Duodenal mucosa (tissue), 2 donors: ENCODE data around the gene MAP4K4.

Source experiments
- H3K27ac ChIP-seq: one replicate; pipeline ENCODE4 v1.7.0; 2013; ENCODE audit warnings: low read depth, low read length
- H3K27me3 ChIP-seq, 2 donors: one replicate each; pipeline ENCODE4 v1.7.0; 2013; ENCODE audit warnings: low read length in 2 of 2, control low read depth in 1 of 2; ENCODE audit not compliant: insufficient read depth in 2 of 2, control insufficient read depth in 1 of 2
- H3K36me3 ChIP-seq, 2 donors: one replicate each; pipeline ENCODE4 v1.7.0; 2013; ENCODE audit warnings: low read length in 2 of 2, control low read depth in 1 of 2; ENCODE audit not compliant: insufficient read depth in 2 of 2, control insufficient read depth in 1 of 2
- H3K4me1 ChIP-seq, 2 donors: one replicate each; pipeline ENCODE4 v1.7.0; 2013; ENCODE audit warnings: low read length in 2 of 2, control low read depth in 1 of 2; ENCODE audit not compliant: insufficient read depth in 2 of 2, control insufficient read depth in 1 of 2
- H3K4me3 ChIP-seq, 2 donors: one replicate each; pipeline ENCODE4 v1.7.0; 2013; ENCODE audit warnings: low read length in 2 of 2, low read depth in 1 of 2
- H3K9ac ChIP-seq, 2 donors: one replicate each; pipeline ENCODE4 v1.7.0; 2013; ENCODE audit warnings: low read length in 2 of 2, low read depth in 1 of 2
- H3K9me3 ChIP-seq, 2 donors: one replicate each; pipeline ENCODE4 v1.7.0; 2013; ENCODE audit warnings: low read length in 2 of 2, control low read depth in 1 of 2; ENCODE audit not compliant: control insufficient read depth in 1 of 2

The MAP4K4 gene

DNA sequence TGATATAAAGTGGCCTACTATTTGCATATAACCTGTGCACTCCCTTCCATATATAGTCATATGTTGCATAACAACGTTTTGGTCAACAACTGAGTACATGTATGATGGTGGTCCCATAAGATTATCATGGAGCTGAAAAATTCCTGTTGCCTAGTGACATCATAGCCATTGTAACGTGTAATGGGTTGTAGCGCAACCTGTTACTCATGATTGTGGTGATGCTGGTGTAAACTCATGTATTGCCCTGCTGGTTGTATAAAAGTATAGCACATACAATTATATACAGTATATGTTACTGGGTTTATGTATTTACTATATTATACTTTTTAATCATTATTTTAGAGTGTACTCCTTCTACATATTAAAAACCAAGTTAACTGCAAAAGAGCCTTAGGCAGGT lies 149.5 kb downstream of the MAP4K4 start:
- H3K9ac ChIP-seq, result no peak overlapping the region
- H3K27me3 ChIP-seq, result no peaks in the 10 kb centered on the region
- no peak overlapping the region for H3K27ac ChIP-seq
- H3K4me1 ChIP-seq, result no peaks in the 10 kb centered on the region
- H3K9me3 ChIP-seq, result no peaks in the 10 kb centered on the region
- H3K4me3 ChIP-seq, result no peak overlapping the region
- H3K36me3 ChIP-seq, result peaks cover 17 to 31% of the 10 kb centered on the region in 2 donors

DNA sequence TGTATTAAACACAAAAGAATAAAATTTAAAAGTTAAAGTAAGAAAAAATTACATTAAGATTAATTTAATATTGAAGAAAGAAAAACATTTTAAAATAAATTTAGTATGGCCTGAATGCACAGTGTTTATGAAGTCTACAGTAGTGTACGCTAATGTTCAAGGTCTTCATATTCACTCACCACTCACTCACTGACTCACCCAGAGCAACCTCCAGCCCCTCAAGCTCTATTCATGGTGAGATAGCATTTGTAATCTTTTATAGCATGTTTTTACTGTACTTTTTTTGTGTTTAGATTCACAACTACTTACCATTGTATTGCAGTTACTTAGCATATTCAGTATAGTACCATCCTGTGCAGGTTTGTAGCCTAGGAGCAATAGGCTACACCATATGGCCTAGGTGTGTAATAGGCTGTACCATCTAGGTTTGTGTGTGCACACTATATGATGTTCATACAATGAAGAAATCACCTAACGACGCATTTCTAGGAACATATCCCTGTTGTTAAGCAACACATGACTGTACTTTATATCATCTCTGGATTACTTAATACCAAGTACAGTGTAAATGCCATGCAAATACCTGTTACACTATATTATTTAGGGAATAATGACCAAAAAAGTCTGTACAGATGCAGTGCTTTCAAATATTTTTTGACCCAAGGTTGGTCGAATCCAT lies 150.3 kb downstream of the MAP4K4 start:
- Histone ChIP-seq H3K27ac (no peak overlapping the region), H3K36me3 (peaks cover 9 to 24% of the 10 kb centered on the region in 2 donors), H3K4me1 (no peaks in the 10 kb centered on the region), H3K9ac (no peak overlapping the region), H3K27me3 (no peaks in the 10 kb centered on the region), H3K4me3 (no peak overlapping the region), H3K9me3 (no peaks in the 10 kb centered on the region)

DNA sequence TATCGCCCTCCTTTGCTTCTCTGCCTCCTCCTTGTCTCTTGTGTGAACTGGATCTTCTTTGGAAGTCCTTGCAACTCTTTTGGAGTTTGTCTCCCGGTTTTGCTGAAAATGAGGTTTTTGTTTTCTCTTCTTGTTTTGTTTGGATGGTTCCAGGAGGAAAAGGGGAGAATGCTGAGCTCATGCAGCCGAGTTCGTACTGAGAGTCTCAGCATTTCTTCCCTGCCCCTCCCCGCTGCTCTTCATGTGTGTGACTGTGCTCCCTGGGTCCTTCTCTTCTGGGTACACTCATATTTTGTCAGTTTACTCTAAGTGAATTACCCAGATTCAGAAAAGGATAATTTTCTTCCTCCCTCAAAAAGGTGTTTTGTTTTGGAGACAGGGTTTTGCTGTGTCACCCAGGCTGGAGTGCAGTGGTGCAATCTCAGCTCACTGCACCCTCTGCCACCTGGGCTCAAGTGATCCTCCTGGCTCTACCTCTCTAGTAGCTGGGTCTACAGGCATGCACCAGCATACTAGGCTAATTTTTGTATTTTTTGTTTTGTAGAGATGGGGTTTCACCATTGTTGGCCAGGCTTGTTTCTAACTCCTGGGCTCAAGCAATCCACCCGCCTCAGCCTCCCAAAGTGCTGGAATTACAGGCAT lies 151.4 kb downstream of the MAP4K4 start:
- Histone ChIP-seq H3K9ac (no peak overlapping the region), H3K27ac (no peak overlapping the region), H3K36me3 (peaks cover 6 to 20% of the 10 kb centered on the region in 2 donors), H3K9me3 (no peaks in the 10 kb centered on the region), H3K27me3 (no peaks in the 10 kb centered on the region), H3K4me3 (no peak overlapping the region), H3K4me1 (no peaks in the 10 kb centered on the region)

DNA sequence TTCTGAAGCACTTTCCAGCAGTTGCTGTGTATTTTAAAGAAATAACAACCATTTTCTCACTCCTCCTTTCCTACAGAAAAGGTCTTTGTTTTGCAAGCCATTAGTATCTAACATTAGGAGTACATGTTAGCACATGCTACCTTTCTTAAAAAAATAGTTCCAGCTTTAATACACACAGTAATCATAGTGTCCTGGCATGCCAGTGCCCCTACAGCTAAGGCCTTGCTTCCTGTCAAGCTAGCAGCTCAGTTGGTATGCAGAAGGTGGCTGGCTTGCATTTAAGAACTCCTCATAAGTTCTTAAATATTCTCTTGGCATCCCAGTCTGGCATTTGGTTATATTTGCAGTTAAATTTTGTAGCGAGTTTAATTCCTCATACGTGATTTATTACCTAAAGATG lies 152.9 kb downstream of the MAP4K4 start:
- H3K9ac ChIP-seq, result no peak overlapping the region
- H3K4me3 ChIP-seq, result no peak overlapping the region
- no peaks in the 10 kb centered on the region for H3K9me3 ChIP-seq
- no peaks in the 10 kb centered on the region for H3K27me3 ChIP-seq
- H3K27ac ChIP-seq, result no peak overlapping the region
- peaks cover 0 to 6% of the 10 kb centered on the region in 2 donors for H3K36me3 ChIP-seq
- H3K4me1 ChIP-seq, result peaks cover 0 to 3% of the 10 kb centered on the region in 2 donors

DNA sequence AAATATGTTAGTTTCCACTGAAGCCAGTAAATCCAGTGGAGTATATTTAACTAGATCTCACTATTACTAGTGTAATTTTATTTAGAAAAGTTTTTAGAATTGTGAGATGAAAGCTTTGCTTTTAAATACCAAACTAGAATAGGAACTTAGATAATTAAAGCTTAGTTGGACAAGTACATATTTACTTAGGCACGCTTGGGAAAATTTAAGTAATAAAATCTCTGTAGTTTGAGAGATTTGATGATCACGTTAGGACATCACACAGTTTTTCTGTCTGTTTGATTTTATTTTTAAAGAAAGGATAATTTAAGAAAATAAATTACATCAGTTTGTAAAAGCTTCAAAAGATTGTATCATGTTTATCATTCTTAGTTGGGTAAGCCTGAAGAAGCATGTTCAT lies 153.5 kb downstream of the MAP4K4 start:
- peaks cover 0 to 9% of the 10 kb centered on the region in 2 donors for H3K36me3 ChIP-seq
- H3K9ac ChIP-seq, result no peak overlapping the region
- peaks cover 0 to 3% of the 10 kb centered on the region in 2 donors for H3K4me1 ChIP-seq
- no peak overlapping the region for H3K27ac ChIP-seq
- H3K9me3 ChIP-seq, result no peaks in the 10 kb centered on the region
- no peaks in the 10 kb centered on the region for H3K27me3 ChIP-seq
- no peak overlapping the region for H3K4me3 ChIP-seq

DNA sequence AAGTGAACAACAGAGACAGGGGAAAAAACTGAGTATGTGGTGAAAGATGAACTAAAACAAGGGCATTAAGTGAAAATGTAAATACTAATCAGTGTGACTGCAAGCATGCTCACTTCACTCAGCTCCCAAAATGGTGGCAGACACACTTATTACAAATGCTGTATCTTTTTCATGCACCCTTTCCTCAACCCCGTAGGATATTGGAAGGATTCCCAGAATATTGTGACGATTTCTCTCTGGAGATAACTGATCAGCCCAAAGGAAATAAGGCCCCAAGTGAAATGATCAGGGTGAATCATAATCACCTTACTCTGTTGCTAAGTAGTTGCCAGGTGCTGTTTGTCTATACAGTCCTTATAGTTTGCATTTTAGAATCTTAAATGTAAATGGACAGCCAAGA lies 155.3 kb downstream of the MAP4K4 start:
- H3K27ac ChIP-seq, result no peak overlapping the region
- no peaks in the 10 kb centered on the region for H3K9me3 ChIP-seq
- H3K27me3 ChIP-seq, result no peaks in the 10 kb centered on the region
- peaks cover 0 to 4% of the 10 kb centered on the region in 2 donors for H3K36me3 ChIP-seq
- no peak overlapping the region for H3K9ac ChIP-seq
- no peak overlapping the region for H3K4me3 ChIP-seq
- H3K4me1 ChIP-seq, result peaks cover 0 to 3% of the 10 kb centered on the region in 2 donors

DNA sequence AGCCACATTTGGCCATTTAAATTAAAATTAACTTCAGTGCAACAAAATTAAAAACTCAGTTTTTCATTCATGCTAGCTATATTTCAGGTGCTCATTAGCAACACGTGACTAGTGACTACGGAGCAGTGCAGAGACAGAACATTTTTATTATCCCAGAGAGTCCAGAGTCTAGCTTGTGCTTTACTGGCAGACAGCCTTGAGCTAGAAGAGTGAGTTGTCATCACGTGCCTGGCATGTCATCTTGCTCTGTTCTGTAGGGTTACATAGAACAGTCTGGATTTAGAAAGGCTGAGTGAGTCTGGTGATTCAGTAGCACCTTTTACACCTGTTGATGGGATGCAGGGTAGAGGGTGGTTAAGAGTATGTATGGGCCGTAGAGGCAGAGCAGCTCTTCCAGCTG lies 157.4 kb downstream of the MAP4K4 start:
- H3K9ac ChIP-seq, result no peak overlapping the region
- no peaks in the 10 kb centered on the region for H3K9me3 ChIP-seq
- H3K27me3 ChIP-seq, result no peaks in the 10 kb centered on the region
- peaks cover 4 to 14% of the 10 kb centered on the region in 2 donors for H3K36me3 ChIP-seq
- peaks cover 0 to 3% of the 10 kb centered on the region in 2 donors for H3K4me1 ChIP-seq
- no peak overlapping the region for H3K27ac ChIP-seq
- H3K4me3 ChIP-seq, result peak overlapping the region in 1 of 2 donors; percentile 3

DNA sequence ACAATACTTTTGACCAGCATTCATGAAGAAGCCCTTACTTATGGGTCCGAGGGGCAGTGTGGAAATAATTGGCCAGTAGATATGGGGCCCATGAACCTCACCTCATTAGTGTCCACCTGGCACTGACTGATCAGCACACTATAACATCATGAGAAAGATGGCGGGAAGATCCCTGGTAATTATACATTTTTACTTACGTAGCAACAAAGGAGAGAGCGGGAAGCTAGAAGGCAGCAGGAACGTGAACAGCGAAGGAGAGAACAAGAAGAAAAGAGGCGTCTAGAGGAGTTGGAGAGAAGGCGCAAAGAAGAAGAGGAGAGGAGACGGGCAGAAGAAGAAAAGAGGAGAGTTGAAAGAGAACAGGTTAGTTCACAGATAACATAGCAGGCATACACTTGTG lies 158.3 kb downstream of the MAP4K4 start:
- H3K4me3 ChIP-seq, result no peak overlapping the region
- no peaks in the 10 kb centered on the region for H3K27me3 ChIP-seq
- H3K9ac ChIP-seq, result no peak overlapping the region
- H3K9me3 ChIP-seq, result no peaks in the 10 kb centered on the region
- peaks cover 0 to 3% of the 10 kb centered on the region in 2 donors for H3K4me1 ChIP-seq
- no peak overlapping the region for H3K27ac ChIP-seq
- peaks cover 11 to 20% of the 10 kb centered on the region in 2 donors for H3K36me3 ChIP-seq

DNA sequence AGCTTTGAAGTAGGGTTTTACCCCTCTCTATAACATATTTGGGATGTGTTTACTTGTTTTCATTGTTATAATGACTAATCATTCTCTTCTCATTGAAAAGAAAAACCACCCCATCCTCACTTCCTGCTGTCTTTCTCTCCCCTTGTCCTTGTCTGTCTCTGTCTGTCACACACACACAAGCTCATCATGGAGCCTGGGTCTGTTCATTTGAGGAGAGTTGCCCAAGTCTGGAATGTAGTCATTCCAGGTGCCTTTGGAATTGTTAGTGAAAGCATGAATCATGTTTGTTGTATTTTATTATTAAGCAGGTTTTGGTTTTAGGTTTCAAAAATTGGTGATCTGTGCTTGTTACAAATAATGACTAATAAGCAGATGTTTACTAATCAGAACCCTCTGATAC lies 160.7 kb downstream of the MAP4K4 start:
- H3K27ac ChIP-seq, result no peak overlapping the region
- peaks cover 13 to 30% of the 10 kb centered on the region in 2 donors for H3K36me3 ChIP-seq
- H3K4me1 ChIP-seq, result peaks cover 0 to 3% of the 10 kb centered on the region in 2 donors
- H3K9me3 ChIP-seq, result no peaks in the 10 kb centered on the region
- H3K27me3 ChIP-seq, result no peaks in the 10 kb centered on the region
- no peak overlapping the region for H3K9ac ChIP-seq
- no peak overlapping the region for H3K4me3 ChIP-seq

DNA sequence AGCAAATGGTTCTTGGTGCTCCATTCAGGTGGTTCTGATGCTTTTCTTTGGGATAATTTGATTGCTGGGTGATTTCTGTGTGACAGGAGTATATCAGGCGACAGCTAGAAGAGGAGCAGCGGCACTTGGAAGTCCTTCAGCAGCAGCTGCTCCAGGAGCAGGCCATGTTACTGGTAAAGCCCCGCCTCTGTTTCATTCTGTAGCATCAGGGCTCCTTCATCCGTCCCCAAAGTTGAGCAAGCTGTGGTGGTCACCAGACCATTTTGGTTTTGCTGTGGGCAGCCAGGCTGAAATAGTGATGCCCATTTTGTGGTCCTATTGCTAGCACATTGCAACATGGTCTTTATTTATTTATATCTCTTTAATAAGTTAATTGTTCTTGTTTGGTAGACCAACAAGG lies 161.4 kb downstream of the MAP4K4 start:
- no peak overlapping the region for H3K9ac ChIP-seq
- H3K27ac ChIP-seq, result no peak overlapping the region
- no peak overlapping the region for H3K4me3 ChIP-seq
- H3K36me3 ChIP-seq, result peaks cover 17 to 36% of the 10 kb centered on the region in 2 donors
- no peaks in the 10 kb centered on the region for H3K27me3 ChIP-seq
- no peaks in the 10 kb centered on the region for H3K9me3 ChIP-seq
- peaks cover 0 to 3% of the 10 kb centered on the region in 2 donors for H3K4me1 ChIP-seq
